ENCODE measurements around the gene SESTD1. TPM values are rescaled to one million over a fixed set of nuclear protein-coding genes. Genes with fewer than 3 reads are reported as not detected.

The SESTD1 gene
- total RNA-seq, 1 experiment from 2014 or later = 26.6 TPM

- POLR2A ChIA-PET = no interaction called here
- Histone ChIP-seq H3K9me3 (ENCODE audit: control insufficient read depth in 1 of 2, insufficient read depth in 1 of 2, low read depth in 1 of 2, low read length in 2 of 2) (no peaks in the 10 kb centered on the region), H3K4me1 (ENCODE audit: control insufficient read depth in 1 of 2, insufficient read depth in 2 of 2, low read length in 2 of 2) (peaks cover 7 to 14% of the 10 kb centered on the region in 2 experiments; a peak in 1 of 4 replicates), H3K9me2 (ENCODE audit: insufficient read depth) (no peaks in the 10 kb centered on the region), H3K4me2 (ENCODE audit: low read length) (no peak overlapping the region), H2AFZ (ENCODE audit: low read depth, low read length, poor library complexity, severe bottlenecking) (no peak overlapping the region), H3K9ac (ENCODE audit: low read length) (no peak overlapping the region), H3K4me3 (replicated peaks in 1 of 2; ENCODE audit: low read depth in 1 of 2, low read length in 2 of 2) (no peak overlapping the region), H3K36me3 (ENCODE audit: control insufficient read depth in 1 of 2, insufficient read depth in 2 of 2, low read length in 2 of 2) (no peaks in the 10 kb centered on the region), H3K27me3 (ENCODE audit: insufficient read depth, low read length) (no peaks in the 10 kb centered on the region), H4K20me1 (ENCODE audit: insufficient read depth) (no peaks in the 10 kb centered on the region; the same call in 1 of the 2 replicates), H3K27ac (ENCODE audit: low read depth, low read length) (no peak overlapping the region), H3K79me2 (ENCODE audit: insufficient read depth, low read length) (no peaks in the 10 kb centered on the region)
- CTCF ChIA-PET = no interaction called here
- no TSS peak for BruUV-seq (replicated peaks)
- ATAC-seq (no peak), DNase-seq (ENCODE audit: low read depth, low spot score) (no peak)
- RAD21 ChIA-PET (ENCODE audit: low non-redundant PET in 1 of 2, low total read pairs in 2 of 2, uncharacterized antibody in 2 of 2, unreplicated experiment in 2 of 2) = no interaction called here
- intact Hi-C loops (cut with micrococcal nuclease) = no loop called here
- no peak for TF ChIP-seq POLR2AphosphoS5 (IDR thresholded peaks at IDR 0.05; ENCODE audit: low read depth, low read length)
Observed at GRCh38 chr2:179179719-179180118, 84.9 kb downstream of the SESTD1 start.

GRCh38 chr2:179177694-179178093, 86.9 kb downstream of the SESTD1 start:
- H2AFZ ChIP-seq (ENCODE audit: low read depth, low read length, poor library complexity, severe bottlenecking) = no peak overlapping the region
- no peak overlapping the region for H3K4me3 ChIP-seq (replicated peaks in 1 of 2; ENCODE audit: low read depth in 1 of 2, low read length in 2 of 2)
- intact Hi-C loops (cut with micrococcal nuclease) = no loop called here
- ChIA-PET POLR2A (no interaction called here), CTCF (no interaction called here), RAD21 (ENCODE audit: low non-redundant PET in 1 of 2, low total read pairs in 2 of 2, uncharacterized antibody in 2 of 2, unreplicated experiment in 2 of 2) (no interaction called here)
- no peaks in the 10 kb centered on the region for H3K9me3 ChIP-seq (ENCODE audit: control insufficient read depth in 1 of 2, insufficient read depth in 1 of 2, low read depth in 1 of 2, low read length in 2 of 2)
- no TSS peak for BruUV-seq (replicated peaks)
- no peaks in the 10 kb centered on the region for H3K36me3 ChIP-seq (ENCODE audit: control insufficient read depth in 1 of 2, insufficient read depth in 2 of 2, low read length in 2 of 2)
- no peak overlapping the region for H3K27ac ChIP-seq (ENCODE audit: low read depth, low read length)
- no peaks in the 10 kb centered on the region for H4K20me1 ChIP-seq (ENCODE audit: insufficient read depth)
- no peaks in the 10 kb centered on the region for H3K79me2 ChIP-seq (ENCODE audit: insufficient read depth, low read length)
- no peaks in the 10 kb centered on the region for H3K27me3 ChIP-seq (ENCODE audit: insufficient read depth, low read length)
- DNase-seq (ENCODE audit: low read depth, low spot score) = no peak
- no peak overlapping the region for H3K9ac ChIP-seq (ENCODE audit: low read length)
- ATAC-seq = no peak
- no peaks in the 10 kb centered on the region for H3K9me2 ChIP-seq (ENCODE audit: insufficient read depth)
- no peak overlapping the region for H3K4me2 ChIP-seq (ENCODE audit: low read length)
- peaks cover 7 to 14% of the 10 kb centered on the region in 2 experiments; a peak in 1 of 4 replicates for H3K4me1 ChIP-seq (ENCODE audit: control insufficient read depth in 1 of 2, insufficient read depth in 2 of 2, low read length in 2 of 2)
- no peak for TF ChIP-seq ZFX (IDR thresholded peaks at IDR 0.05)
- no peak for TF ChIP-seq CEBPB (IDR thresholded peaks at IDR 0.05; ENCODE audit: low read depth)
- TF ChIP-seq TCF7L2 (IDR thresholded peaks at IDR 0.05; ENCODE audit: borderline replicate concordance, extremely low read depth, insufficient read depth, insufficient read length) = no peak
- TF ChIP-seq FOSL1 (IDR thresholded peaks at IDR 0.05; ENCODE audit: low read depth) = no peak
- TF ChIP-seq ELF1 (IDR thresholded peaks at IDR 0.05; ENCODE audit: borderline replicate concordance, low read depth) = no peak
- no peak for TF ChIP-seq EZH2phosphoT487 (IDR thresholded peaks at IDR 0.05; ENCODE audit: borderline replicate concordance)
- TF ChIP-seq SP1 (IDR thresholded peaks at IDR 0.05; ENCODE audit: low read depth) = no peak
- TF ChIP-seq REST (IDR thresholded peaks at IDR 0.05; ENCODE audit: low read depth) = no peak
- no peak for TF ChIP-seq SRF (IDR thresholded peaks at IDR 0.05; ENCODE audit: low read depth)
- TF ChIP-seq CTCF (IDR thresholded peaks at IDR 0.05 in 2 of 3, conservative IDR thresholded peaks at IDR 0.05 in 1 of 3; ENCODE audit: borderline replicate concordance in 1 of 3, insufficient read depth in 1 of 3, low read depth in 2 of 3, low read length in 2 of 3) = no peak
- TF ChIP-seq YY1 (IDR thresholded peaks at IDR 0.05; ENCODE audit: extremely low read depth, insufficient replicate concordance, low read depth, low read length) = no peak
- TF ChIP-seq, protein P1, sequence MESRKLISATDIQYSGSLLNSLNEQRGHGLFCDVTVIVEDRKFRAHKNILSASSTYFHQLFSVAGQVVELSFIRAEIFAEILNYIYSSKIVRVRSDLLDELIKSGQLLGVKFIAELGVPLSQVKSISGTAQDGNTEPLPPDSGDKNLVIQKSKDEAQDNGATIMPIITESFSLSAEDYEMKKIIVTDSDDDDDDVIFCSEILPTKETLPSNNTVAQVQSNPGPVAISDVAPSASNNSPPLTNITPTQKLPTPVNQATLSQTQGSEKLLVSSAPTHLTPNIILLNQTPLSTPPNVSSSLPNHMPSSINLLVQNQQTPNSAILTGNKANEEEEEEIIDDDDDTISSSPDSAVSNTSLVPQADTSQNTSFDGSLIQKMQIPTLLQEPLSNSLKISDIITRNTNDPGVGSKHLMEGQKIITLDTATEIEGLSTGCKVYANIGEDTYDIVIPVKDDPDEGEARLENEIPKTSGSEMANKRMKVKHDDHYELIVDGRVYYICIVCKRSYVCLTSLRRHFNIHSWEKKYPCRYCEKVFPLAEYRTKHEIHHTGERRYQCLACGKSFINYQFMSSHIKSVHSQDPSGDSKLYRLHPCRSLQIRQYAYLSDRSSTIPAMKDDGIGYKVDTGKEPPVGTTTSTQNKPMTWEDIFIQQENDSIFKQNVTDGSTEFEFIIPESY (IDR thresholded peaks at IDR 0.05; ENCODE audit: extremely low read depth, insufficient replicate concordance, low read length) = no peak

Data from HCT116 (cell line).